NCI-H2171 (cell line): Measurements from ENCODE around the gene PLA2G2C.
"Not testable (repeated sequence)": the region's sequence is repeated elsewhere in the genome, so short reads cannot be mapped to it uniquely, and the experiment has no call there.

Source experiments
- DNase-seq: peaks from one replicate; lab custom pipeline; 2025; lab: John Stamatoyannopoulos, UW

The PLA2G2C gene

GRCh38 chr1:20130518-20130917 lies 55.8 kb downstream of the PLA2G2C start:
- DNase-seq, result not testable (repeated sequence)

GRCh38 chr1:20126806-20127440 lies 59.4 kb downstream of the PLA2G2C start:
- DNase-seq, result no peak

- DNase-seq, result no peak
These were observed 60.1 kb downstream of the PLA2G2C start for GRCh38 chr1:20126041-20126805.

- DNase-seq, result no peak
These were observed 61.2 kb downstream of the PLA2G2C start for GRCh38 chr1:20125100-20125499.

- DNase-seq, result no peak
These were observed 61.8 kb downstream of the PLA2G2C start for GRCh38 chr1:20124456-20125057.

- no peak for DNase-seq
These were observed 62.4 kb downstream of the PLA2G2C start for GRCh38 chr1:20123722-20124455.

GRCh38 chr1:20120796-20121195 lies 65.5 kb downstream of the PLA2G2C start:
- no peak for DNase-seq

GRCh38 chr1:20119347-20119746 lies 67.0 kb downstream of the PLA2G2C start, which contains the start of gene PLA2G2D:
PLA2G2D (minus strand) TSS chr1:20119536; CDS start chr1:20119498, 38 bp downstream.
- no peak for DNase-seq

- no peak for DNase-seq
These were observed 69.1 kb downstream of the PLA2G2C start for GRCh38 chr1:20117236-20117635.

GRCh38 chr1:20115916-20116315 lies 70.4 kb downstream of the PLA2G2C start:
- DNase-seq, result no peak

GRCh38 chr1:20115479-20115878 lies 70.8 kb downstream of the PLA2G2C start:
- no peak for DNase-seq

- no peak for DNase-seq
These were observed 72.2 kb downstream of the PLA2G2C start for GRCh38 chr1:20114021-20114648.
